WI38 (cell line): ENCODE data around the gene MAJIN.

Experiments
- H3K4me3 ChIP-seq: 2 replicates; pipeline ENCODE4 v1.5.1; 2011; ENCODE audit warnings: low read depth, mild to moderate bottlenecking, control low read depth, low read length
- CTCF ChIP-seq: IDR thresholded peaks from 2 replicates; pipeline ENCODE4 v1.5.1; 2012; ENCODE audit warnings: low read depth, mild to moderate bottlenecking, control low read depth, low read length

The MAJIN gene

GRCh38 chr11:64903291-64903833 lies 68.5 kb downstream of the MAJIN start:
- no peak for TF ChIP-seq CTCF
- no peak overlapping the region for H3K4me3 ChIP-seq

GRCh38 chr11:64902102-64902900 lies 69.6 kb downstream of the MAJIN start:
- TF ChIP-seq CTCF: no peak

GRCh38 chr11:64900774-64901173 lies 71.1 kb downstream of the MAJIN start:
- no peak overlapping the region for H3K4me3 ChIP-seq
- TF ChIP-seq CTCF: no peak

More at GRCh38 chr11:64902102-64902900, 69.6 kb downstream of the MAJIN start:
- no peak overlapping the region for H3K4me3 ChIP-seq

- no peak overlapping the region for H3K4me3 ChIP-seq
- TF ChIP-seq CTCF: no peak
Measured at GRCh38 chr11:64900263-64900678, 71.6 kb downstream of the MAJIN start.

GRCh38 chr11:64898541-64898940 lies 73.4 kb downstream of the MAJIN start:
- no peak for TF ChIP-seq CTCF
- no peak overlapping the region for H3K4me3 ChIP-seq

- no peak for TF ChIP-seq CTCF
- no peak overlapping the region for H3K4me3 ChIP-seq
Measured at GRCh38 chr11:64898076-64898445, 73.8 kb downstream of the MAJIN start.

GRCh38 chr11:64897381-64898075 lies 74.4 kb downstream of the MAJIN start:
- no peak overlapping the region for H3K4me3 ChIP-seq
- TF ChIP-seq CTCF: no peak
